Body of pancreas (tissue), 4 donors: ENCODE results near the gene DOCK4. TPM values are rescaled to one million over a fixed set of nuclear protein-coding genes. Genes with fewer than 3 reads are reported as not detected.

Experiments used
- ATAC-seq: fragments of 150-250 bp; one replicate; pipeline ENCODE4 v1.9.1; 2016
- DNase-seq, 4 donors: peaks; one replicate each; pipeline ENCODE4 v3.0.0-alpha.2; 2019
- H3K27ac ChIP-seq, 4 donors: fragments of 200-600 bp; sonication (generic); 1 replicate in 3 of 4; 2 replicates in 1 of 4; pipeline versions ENCODE4 v1.5.1 to v1.6.1; 2016 to 2019; ENCODE audit warnings: mild to moderate bottlenecking in 1 of 4, mixed read lengths in 1 of 4, moderate library complexity in 1 of 4
- H3K27me3 ChIP-seq, 2 donors: fragments of 200-600 bp; sonication (generic); one replicate each; pipeline ENCODE4 v1.6.0; 2016; ENCODE audit warnings: mild to moderate bottlenecking in 1 of 2
- H3K36me3 ChIP-seq, 2 donors: fragments of 200-600 bp; sonication (generic); replicated peaks in 1 of 2; 2 replicates each; pipeline ENCODE4 v1.5.1; 2016; ENCODE audit warnings: low read depth in 2 of 2; ENCODE audit not compliant: insufficient read depth in 1 of 2
- H3K4me1 ChIP-seq: fragments of 200-600 bp; sonication (generic); one replicate; pipeline ENCODE4 v1.6.0; 2016
- H3K4me3 ChIP-seq, 2 donors: fragments of 200-600 bp; sonication (generic); 1 replicate in 1 of 2; 2 replicates in 1 of 2; pipeline ENCODE4 v1.5.1; 2016 to 2019
- H3K9me3 ChIP-seq, 3 donors: fragments of 200-600 bp; sonication (generic); 1 replicate in 2 of 3; 2 replicates in 1 of 3; pipeline ENCODE4 v1.5.1; 2016
- POLR2A ChIP-seq, 3 donors: fragments of 450-650 bp; IDR thresholded peaks; one replicate each; pipeline ENCODE4 v1.6.1; 2016; ENCODE audit warnings: antibody characterized with exemption in 3 of 3, mild to moderate bottlenecking in 2 of 3
- WGBS, 2 donors: methylation state at CpG; one replicate each; pipeline ENCODE4 v1.1.5; 2017; 5-methylcytosine and 5-hydroxymethylcytosine counted together
- intact Hi-C: fragments of 100-400 bp; cut with DNase I; formaldehyde crosslinking; loops from one replicate; pipeline ENCODE4 v1.15.1; 2023
- total RNA-seq, 2 donors: library from RNA; depleted of rRNA; stranded (reverse); fragments of >200 nt; gene quantifications; one replicate each; pipeline ENCODE4 v1.1.0, GENCODE V29; 2016
- TF ChIP-seq, protein P1 (sequence below), 7 experiments: fragments of 450-650 bp in 4 of 7; fragments of 200-600 bp in 3 of 7; sonication (generic) in 3 of 7; IDR thresholded peaks; one replicate each; pipeline ENCODE4 v1.5.1; 2016 to 2019; ENCODE audit warnings: antibody characterized with exemption in 7 of 7

The DOCK4 gene
- total RNA-seq, 2 donors from 2014 or later = 24.9 to 34.6 TPM

- Histone ChIP-seq H3K36me3 (no peaks in the 10 kb centered on the region), H3K4me1 (no peaks in the 10 kb centered on the region), H3K4me3 (no peak overlapping the region), H3K27me3 (no peaks in the 10 kb centered on the region), H3K27ac (no peak overlapping the region), H3K9me3 (no peaks in the 10 kb centered on the region)
- DNase-seq = no peak
- TF ChIP-seq, protein P1, sequence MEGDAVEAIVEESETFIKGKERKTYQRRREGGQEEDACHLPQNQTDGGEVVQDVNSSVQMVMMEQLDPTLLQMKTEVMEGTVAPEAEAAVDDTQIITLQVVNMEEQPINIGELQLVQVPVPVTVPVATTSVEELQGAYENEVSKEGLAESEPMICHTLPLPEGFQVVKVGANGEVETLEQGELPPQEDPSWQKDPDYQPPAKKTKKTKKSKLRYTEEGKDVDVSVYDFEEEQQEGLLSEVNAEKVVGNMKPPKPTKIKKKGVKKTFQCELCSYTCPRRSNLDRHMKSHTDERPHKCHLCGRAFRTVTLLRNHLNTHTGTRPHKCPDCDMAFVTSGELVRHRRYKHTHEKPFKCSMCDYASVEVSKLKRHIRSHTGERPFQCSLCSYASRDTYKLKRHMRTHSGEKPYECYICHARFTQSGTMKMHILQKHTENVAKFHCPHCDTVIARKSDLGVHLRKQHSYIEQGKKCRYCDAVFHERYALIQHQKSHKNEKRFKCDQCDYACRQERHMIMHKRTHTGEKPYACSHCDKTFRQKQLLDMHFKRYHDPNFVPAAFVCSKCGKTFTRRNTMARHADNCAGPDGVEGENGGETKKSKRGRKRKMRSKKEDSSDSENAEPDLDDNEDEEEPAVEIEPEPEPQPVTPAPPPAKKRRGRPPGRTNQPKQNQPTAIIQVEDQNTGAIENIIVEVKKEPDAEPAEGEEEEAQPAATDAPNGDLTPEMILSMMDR (IDR thresholded peaks at IDR 0.05) = no peak
- TF ChIP-seq POLR2A (IDR thresholded peaks at IDR 0.05) = no peak
- intact Hi-C loops = no loop called here
- 88 to 96% methylated on average over 1 of the region's 1 CpG for whole genome bisulfite sequencing, 2 donors
- ATAC-seq = no peak
These were observed 85.4 kb downstream of the DOCK4 start for GRCh38 chr7:112120696-112121217.

GRCh38 chr7:112118581-112119566, 87.3 kb downstream of the DOCK4 start:
- H3K4me1 ChIP-seq = no peaks in the 10 kb centered on the region
- H3K4me3 ChIP-seq = no peak overlapping the region
- TF ChIP-seq, protein P1 (IDR thresholded peaks at IDR 0.05) = no peak
- TF ChIP-seq POLR2A (IDR thresholded peaks at IDR 0.05) = no peak
- no peaks in the 10 kb centered on the region for H3K27me3 ChIP-seq
- ATAC-seq = no peak
- intact Hi-C loops = no loop called here
- H3K27ac ChIP-seq = no peak overlapping the region
- no peaks in the 10 kb centered on the region for H3K9me3 ChIP-seq
- 84 to 87% methylated on average over 9 of the region's 9 CpGs for WGBS, 2 donors
- no peaks in the 10 kb centered on the region for H3K36me3 ChIP-seq
- no peak for DNase-seq

- TF ChIP-seq, protein P1 (IDR thresholded peaks at IDR 0.05) = no peak
- no peak for TF ChIP-seq POLR2A (IDR thresholded peaks at IDR 0.05)
- DNase-seq (no peak), ATAC-seq (no peak)
- 90 to 93% methylated on average over 1 of the region's 1 CpG for WGBS, 2 donors
- H3K4me3 ChIP-seq = no peak overlapping the region
- H3K9me3 ChIP-seq = no peaks in the 10 kb centered on the region
- no peaks in the 10 kb centered on the region for H3K27me3 ChIP-seq
- intact Hi-C loops = no loop called here
- no peak overlapping the region for H3K27ac ChIP-seq
- no peaks in the 10 kb centered on the region for H3K36me3 ChIP-seq
- H3K4me1 ChIP-seq = peaks cover 9% of the 10 kb centered on the region
These were observed 89.3 kb downstream of the DOCK4 start for GRCh38 chr7:112116894-112117293.

DNA sequence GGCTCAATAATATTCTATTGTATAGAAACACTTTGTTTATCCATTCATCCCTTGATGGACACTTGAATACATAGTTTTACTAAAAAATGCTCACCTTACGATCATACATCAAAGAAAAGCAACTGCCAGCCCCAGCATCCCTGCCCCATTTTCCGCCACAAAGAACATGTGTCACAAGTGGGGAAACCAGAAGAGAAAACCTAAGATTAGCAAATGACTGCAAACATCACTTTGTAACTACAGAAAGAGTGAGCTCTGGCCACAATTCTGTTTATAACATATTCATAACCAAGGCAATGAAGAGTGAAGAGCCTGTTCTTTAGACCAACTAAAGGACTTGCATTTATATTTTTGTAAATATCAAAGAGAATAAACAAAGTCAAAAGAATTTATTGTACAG, 89.8 kb downstream of the DOCK4 start:
- Histone ChIP-seq H3K27me3 (no peaks in the 10 kb centered on the region), H3K27ac (no peak overlapping the region), H3K9me3 (no peaks in the 10 kb centered on the region), H3K4me1 (peaks cover 9% of the 10 kb centered on the region), H3K4me3 (no peak overlapping the region), H3K36me3 (no peaks in the 10 kb centered on the region)
- WGBS, 2 donors = 97 to 98% methylated on average over 2 of the region's 2 CpGs
- DNase-seq (no peak), ATAC-seq (no peak)
- intact Hi-C loops = no loop called here
- TF ChIP-seq, protein P1 (IDR thresholded peaks at IDR 0.05) = no peak
- no peak for TF ChIP-seq POLR2A (IDR thresholded peaks at IDR 0.05)
